GM15510 (cell line): ENCODE results near the gene ATP8B4.

Source experiments
- POLR2A ChIP-seq: IDR thresholded peaks from 3 replicates; pipeline ENCODE4 v1.6.1; 2011; ENCODE audit warnings: borderline replicate concordance; ENCODE audit not compliant: insufficient read length; ENCODE audit errors: extremely low read depth

Gene ATP8B4

GRCh38 chr15:49808341-49808740 is 310.7 kb downstream of the ATP8B4 start:
- no peak for TF ChIP-seq POLR2A
